ENCODE results near the gene CLDN20.

DNA sequence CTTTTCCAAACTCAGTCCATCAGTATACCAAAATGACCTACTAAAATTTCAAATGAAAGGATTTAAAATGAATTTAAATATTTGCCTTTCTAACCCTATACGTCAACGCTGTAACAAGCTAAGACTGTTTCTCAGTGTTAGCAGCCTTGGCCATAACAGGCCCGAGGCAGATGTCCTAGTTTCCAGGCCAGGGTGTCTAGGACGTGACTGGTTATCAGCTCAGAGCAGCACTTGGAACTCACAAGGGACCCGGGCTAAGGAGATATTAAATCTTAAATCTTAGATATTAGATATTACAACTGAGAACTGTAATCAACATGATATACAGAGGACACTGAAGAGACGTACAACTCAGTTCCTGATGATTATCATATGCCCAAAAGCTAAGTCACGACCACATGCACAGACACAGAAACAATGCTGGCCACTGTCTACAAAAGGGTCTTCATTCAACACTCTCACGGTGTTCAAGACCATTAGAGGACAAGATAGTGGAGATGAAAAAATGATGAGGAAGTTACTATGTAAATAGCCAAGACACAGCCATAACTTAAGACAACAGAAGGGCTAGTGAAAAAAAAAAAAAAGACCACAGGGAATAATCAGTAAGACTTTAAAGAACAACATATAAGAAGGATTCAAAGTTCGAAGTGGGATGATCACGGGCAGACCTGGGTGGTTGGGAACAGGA is at the start of gene CLDN20:
- TF ChIP-seq GATA2 (CRISPR knock-in tag; IDR thresholded peaks at IDR 0.05) (peak; percentile 39; the same call in 1 of the 2 replicates), CHD2 (IDR thresholded peaks at IDR 0.05; ENCODE audit: low read length, partially characterized antibody) (no peak), FOXM1 (IDR thresholded peaks at IDR 0.05; ENCODE audit: low read depth) (no peak), NFIC (IDR thresholded peaks at IDR 0.05; ENCODE audit: borderline replicate concordance) (no peak), PBX3 (IDR thresholded peaks at IDR 0.05) (no peak), EP300 (IDR thresholded peaks at IDR 0.05; ENCODE audit: borderline replicate concordance in 1 of 2, low read depth in 1 of 2, low read length in 1 of 2) (peak in 1 of 2 experiments; percentile 81; a peak in 2 of 4 replicates), TEAD4 (IDR thresholded peaks at IDR 0.05; ENCODE audit: borderline replicate concordance, insufficient read depth) (no peak), RAD21 (IDR thresholded peaks at IDR 0.05; ENCODE audit: low read length) (no peak), SIN3A (IDR thresholded peaks at IDR 0.05; ENCODE audit: borderline replicate concordance, low read depth, low read length) (no peak)
- TF ChIP-seq, protein P1, sequence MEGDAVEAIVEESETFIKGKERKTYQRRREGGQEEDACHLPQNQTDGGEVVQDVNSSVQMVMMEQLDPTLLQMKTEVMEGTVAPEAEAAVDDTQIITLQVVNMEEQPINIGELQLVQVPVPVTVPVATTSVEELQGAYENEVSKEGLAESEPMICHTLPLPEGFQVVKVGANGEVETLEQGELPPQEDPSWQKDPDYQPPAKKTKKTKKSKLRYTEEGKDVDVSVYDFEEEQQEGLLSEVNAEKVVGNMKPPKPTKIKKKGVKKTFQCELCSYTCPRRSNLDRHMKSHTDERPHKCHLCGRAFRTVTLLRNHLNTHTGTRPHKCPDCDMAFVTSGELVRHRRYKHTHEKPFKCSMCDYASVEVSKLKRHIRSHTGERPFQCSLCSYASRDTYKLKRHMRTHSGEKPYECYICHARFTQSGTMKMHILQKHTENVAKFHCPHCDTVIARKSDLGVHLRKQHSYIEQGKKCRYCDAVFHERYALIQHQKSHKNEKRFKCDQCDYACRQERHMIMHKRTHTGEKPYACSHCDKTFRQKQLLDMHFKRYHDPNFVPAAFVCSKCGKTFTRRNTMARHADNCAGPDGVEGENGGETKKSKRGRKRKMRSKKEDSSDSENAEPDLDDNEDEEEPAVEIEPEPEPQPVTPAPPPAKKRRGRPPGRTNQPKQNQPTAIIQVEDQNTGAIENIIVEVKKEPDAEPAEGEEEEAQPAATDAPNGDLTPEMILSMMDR (IDR thresholded peaks at IDR 0.05) = no peak

All from SK-N-SH (cell line).